IPS-NIHi11 (cell line): ENCODE data around the gene ST6GALNAC4.

Source experiments
- DNase-seq: peaks from one replicate; pipeline ENCODE4 v3.0.0; 2012; ENCODE audit warnings: mixed read lengths, low spot score

Gene ST6GALNAC4

DNA sequence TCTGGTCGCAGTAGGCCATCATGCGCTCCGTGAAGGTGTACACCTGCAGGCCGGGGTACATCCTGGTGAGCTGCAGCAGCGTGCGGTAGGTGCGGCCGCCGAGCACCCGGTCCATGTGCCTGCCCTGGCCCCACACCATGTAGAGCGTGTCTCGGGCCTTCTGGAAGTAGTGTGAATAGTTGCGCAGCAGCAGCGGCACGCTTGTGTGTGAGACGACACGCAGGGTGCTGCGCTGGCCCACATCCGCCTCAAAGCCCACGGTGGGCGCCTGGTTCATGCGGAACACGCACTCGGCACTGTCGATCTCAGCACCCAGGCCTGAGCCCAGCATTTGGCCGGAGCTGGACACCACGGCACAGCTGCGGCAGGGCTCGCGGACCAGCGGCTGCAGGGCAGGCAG, 4.5 kb downstream of the ST6GALNAC4 start:
- DNase-seq, result no peak

DNA sequence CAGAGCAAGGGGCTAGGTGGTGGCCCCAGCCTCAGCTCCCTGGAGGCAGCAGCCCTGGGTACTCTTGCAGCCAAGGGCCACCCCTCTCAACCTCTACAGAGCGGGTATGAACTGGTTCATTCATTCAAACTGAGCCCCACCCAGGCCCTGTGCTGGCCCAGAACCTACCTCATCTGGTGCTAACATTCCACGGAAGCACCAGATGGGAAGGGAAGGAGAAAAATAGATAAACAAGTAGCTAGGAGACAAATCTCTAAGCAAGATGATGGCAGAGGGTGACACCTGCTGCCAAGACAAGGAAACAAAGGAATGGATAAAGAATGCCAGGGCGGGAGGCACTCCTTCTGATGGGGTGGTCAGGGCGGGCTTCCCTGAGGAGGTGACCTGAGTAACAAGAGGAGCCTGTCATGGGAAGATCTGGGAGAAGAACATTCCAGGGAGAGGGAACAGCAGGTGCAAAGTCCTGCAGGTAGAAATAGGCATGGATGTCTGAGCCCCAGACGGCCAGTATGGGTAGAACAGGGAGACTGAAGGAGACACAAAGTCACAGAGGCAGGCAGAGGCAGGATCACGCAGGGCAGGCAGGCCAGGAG, 6.1 kb downstream of the ST6GALNAC4 start:
- DNase-seq, result no peak

- no peak for DNase-seq
Observed at GRCh38 chr9:127909839-127910273, 7.0 kb downstream of the ST6GALNAC4 start.

- DNase-seq, result no peak
Observed at GRCh38 chr9:127908660-127908926, 8.2 kb downstream of the ST6GALNAC4 start.

DNA sequence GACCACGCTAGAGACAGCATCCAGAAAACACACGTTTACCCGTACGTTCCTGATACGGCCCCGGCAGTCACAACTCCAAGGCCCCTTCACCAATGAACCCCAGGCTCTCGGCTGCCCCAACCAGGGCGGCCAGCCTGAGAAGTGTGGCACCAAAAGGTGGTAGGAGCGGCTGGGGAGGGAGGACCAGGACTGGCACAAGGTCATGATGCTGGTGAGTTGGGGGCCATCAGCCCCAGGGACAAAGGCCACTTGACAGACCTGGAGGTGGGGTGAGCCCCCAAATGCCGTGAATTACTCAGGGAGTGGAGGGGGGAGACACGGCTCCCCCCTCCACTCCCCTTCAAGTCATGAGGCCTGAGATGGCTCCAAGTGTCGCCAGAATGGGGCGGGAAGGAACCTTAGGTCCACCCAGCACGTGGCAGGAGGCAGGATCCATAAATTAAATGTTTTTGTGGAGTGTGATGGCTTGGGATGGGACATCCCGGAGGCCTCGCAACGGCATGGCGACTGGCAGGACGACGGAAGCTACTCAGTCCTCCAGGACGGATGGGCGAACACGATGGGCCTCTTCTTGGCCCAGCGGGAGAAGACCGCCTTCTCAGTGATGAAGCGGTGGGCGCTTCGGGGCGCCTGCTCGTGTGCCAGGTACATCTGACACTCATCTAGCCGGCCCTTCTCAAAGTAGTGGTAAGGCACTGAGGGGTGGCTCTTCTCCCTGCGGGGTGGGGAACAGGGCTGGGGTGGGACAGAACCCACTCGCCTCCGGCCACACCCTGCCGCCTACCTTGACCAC, 8.8 kb downstream of the ST6GALNAC4 start:
- DNase-seq, result no peak

DNA sequence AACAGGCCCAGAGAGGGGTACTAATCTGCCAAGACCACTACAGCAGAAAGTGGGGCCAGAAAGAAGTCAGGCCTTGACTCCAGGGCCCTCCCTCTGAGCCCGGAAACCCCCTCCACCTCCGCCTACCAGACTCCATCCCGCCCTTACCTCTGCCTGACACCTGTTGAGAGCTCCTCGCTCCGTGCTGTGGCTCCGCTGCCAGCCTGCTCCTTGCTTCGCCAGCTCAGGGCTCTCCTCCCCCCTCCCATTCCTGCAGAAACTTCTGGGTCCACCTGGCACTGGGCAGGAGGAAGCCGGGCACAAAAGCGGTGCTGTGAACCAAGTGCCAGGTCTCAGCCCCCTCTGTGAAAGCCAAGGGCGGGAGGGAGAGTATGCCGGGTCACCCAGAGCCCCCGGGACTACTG, 11.1 kb downstream of the ST6GALNAC4 start:
- DNase-seq, result no peak

- DNase-seq, result no peak
Observed at GRCh38 chr9:127905004-127905728, 11.7 kb downstream of the ST6GALNAC4 start.

GRCh38 chr9:127904561-127905003, 12.3 kb downstream of the ST6GALNAC4 start:
- no peak for DNase-seq

GRCh38 chr9:127903557-127904475, 13.0 kb downstream of the ST6GALNAC4 start:
- DNase-seq, result peak; percentile 63

GRCh38 chr9:127899128-127899943, 17.5 kb downstream of the ST6GALNAC4 start, which contains the start of gene ST6GALNAC6:
Gene ST6GALNAC6 (minus strand): TSS chr9:127899603. CDS start chr9:127897981, 1,622 bp downstream.
- peak; percentile 93 for DNase-seq

- DNase-seq, result no peak
Observed at GRCh38 chr9:127898433-127899127, 18.3 kb downstream of the ST6GALNAC4 start.

DNA sequence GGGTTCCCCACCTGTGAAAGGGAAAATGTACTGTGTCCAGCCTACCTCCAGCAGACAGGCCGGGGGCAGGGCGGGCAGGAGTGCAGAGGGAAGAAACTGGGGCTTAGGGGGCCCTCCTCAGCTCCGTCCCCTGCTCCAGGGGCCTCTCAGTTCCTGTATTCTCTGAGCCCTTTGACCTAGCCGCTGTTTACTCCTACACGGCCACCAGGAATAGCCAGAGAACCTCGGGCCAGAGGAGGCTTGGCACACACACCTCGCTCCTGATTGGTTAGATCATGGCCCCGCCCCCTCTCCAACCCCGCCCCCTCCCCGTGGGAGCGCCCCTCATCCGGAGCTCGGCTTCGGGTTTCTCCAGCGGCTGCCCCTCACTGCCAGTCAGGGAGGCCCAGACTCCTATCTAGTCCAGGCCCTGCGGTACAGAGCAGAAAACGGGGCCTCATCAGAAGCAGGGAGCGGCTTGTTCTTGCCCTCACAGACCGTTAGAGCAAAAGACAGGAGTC, 19.6 kb downstream of the ST6GALNAC4 start:
- DNase-seq, result peak; percentile 96

- no peak for DNase-seq
Observed at GRCh38 chr9:127896395-127897192, 20.2 kb downstream of the ST6GALNAC4 start.

DNA sequence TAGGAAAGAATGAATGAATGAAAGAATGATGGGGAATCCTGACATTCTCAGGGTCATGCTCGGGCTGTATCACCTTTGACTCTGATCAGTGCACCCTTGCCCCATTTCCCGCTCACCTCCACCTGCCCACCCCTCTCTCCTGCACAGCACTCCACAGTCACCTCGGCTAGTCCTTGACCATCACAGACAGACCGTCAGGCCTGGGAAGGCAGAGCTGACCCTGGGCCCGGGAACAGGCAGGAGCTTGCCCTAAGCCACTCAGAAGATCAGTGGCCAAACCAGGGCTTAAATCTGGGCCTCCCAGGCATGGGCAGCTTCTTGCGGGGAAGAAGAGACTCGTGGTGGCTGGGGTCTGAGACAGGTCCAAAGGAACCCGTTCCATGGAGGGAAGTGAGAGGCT, 21.0 kb downstream of the ST6GALNAC4 start:
- no peak for DNase-seq

DNA sequence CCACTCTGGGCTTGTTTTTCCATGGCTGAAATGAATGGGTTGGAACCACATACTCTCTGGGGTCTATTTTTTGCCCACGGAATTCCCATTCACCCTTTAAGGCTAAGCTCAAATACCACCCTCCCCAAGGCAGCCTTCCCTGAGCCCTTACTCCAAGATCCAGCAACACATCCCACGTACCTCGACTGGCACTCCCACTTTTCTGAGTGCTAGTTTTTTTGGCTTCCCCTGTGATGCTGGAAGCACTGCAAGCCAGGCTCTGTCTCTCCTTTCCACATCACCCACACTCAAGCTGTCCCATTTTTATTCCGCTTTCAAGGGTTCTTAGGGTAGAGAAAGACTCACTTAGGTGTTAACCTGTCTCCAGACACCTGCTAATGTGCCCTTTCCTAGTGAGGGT, 23.4 kb downstream of the ST6GALNAC4 start:
- no peak for DNase-seq

GRCh38 chr9:127892831-127893230, 24.0 kb downstream of the ST6GALNAC4 start:
- DNase-seq, result no peak

DNA sequence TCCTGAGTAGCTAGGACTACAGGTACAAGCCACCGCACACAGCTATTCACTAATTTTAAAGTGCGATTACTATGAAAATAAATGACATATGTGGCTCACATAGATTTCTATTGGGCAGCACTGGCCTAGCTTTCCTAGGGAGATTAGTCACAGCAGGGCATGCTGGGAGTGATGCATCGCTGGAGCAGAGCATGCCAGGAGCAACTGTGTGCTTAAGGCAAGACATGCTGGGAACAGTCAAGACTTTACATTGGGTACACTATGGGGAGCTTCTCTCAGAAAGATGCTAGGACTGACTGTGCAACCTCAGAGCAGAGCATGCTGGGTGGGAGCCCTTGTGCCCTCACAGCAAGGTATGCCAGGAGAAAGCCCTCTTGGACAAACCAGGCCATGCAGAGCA, 26.8 kb downstream of the ST6GALNAC4 start:
- no peak for DNase-seq

GRCh38 chr9:127887792-127888191, 29.0 kb downstream of the ST6GALNAC4 start:
- DNase-seq, result no peak

- peak; percentile 61 for DNase-seq
Observed at GRCh38 chr9:127886401-127886972, 30.4 kb downstream of the ST6GALNAC4 start.
